MM.1S (cell line): ENCODE measurements around the gene TMEM170A.

ENCODE experiments used
- CTCF ChIP-seq: fragments of 300-600 bp; sonication (generic); IDR thresholded peaks from 2 replicates; pipeline ENCODE4 v1.5.1; 2016; ENCODE audit warnings: antibody characterized with exemption, low read length, mixed read lengths
- EZH2 ChIP-seq: fragments of 300-600 bp; sonication (generic); optimal IDR thresholded peaks from 2 replicates; pipeline ENCODE3; 2017; ENCODE audit warnings: low read depth, mild to moderate bottlenecking, antibody characterized with exemption, low read length, mixed read lengths

DNA sequence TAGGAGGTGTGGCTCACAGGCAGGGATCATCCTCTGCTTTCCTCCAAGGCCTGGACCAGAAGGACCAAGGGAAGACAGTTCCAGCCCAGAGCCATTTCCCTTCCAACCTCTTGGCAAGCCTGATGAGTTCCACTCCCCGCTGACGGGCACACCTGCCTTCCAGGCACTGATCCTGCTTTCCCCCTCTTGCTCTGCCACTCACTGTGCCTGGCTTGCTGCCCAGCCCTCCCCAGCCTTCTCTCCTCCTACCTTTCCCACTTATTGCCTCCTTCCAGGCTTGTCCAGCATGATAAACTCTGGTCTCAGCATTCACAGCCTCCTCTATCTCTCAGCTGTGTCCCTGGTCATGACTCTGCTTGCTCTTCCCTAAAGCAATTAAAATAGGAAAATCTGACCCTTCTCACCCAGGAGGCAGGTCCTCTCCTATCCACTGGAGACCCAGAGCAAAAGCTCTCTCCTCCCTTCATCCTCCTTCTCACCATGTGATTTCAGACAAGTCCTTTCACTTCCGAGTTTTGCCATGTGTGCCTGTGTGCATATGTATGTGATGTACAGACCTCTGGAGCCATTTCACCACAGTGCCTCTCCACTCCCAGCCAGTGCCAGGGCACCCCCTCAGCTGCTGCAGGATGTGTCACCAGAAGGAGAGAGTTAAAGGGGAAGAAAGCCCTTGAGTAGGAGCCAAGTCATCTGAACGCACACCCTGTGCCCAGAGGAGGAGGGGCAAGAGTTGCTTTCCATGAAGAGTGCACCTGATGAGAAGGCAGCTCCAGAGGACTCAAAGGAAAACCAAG lies 13.4 kb upstream of the TMEM170A start:
- TF ChIP-seq CTCF (no peak), EZH2 (no peak)
